H9 (cell line): ENCODE data around the gene THRB. TPM values are rescaled to one million over a fixed set of nuclear protein-coding genes. Genes with fewer than 3 reads are reported as not detected.

Source experiments
- DNase-seq: peaks from one replicate; pipeline ENCODE4 v3.0.0-alpha.2; 2017
- H2AFZ ChIP-seq: one replicate; pipeline ENCODE4 v1.6.1; 2013; ENCODE audit warnings: mild to moderate bottlenecking, low read length, control low read depth, moderate library complexity
- H2AK5ac ChIP-seq: 2 replicates; pipeline ENCODE4 v1.6.1; 2013; ENCODE audit warnings: low read length, control low read depth, mixed read lengths; ENCODE audit not compliant: insufficient read length
- H2BK120ac ChIP-seq: one replicate; pipeline ENCODE4 v1.6.1; 2013; ENCODE audit warnings: low read depth, mild to moderate bottlenecking, low read length, control low read depth, inconsistent platforms; ENCODE audit not compliant: poor library complexity, severe bottlenecking
- H2BK12ac ChIP-seq: 2 replicates; pipeline ENCODE4 v1.6.1; 2013; ENCODE audit warnings: low read length, control low read depth, mixed read lengths, low read depth; ENCODE audit not compliant: insufficient read length
- H2BK15ac ChIP-seq: 2 replicates; pipeline ENCODE4 v1.6.1; 2013; ENCODE audit warnings: low read depth, low read length, control low read depth
- H2BK20ac ChIP-seq: one replicate; pipeline ENCODE4 v1.6.1; 2013; ENCODE audit warnings: low read depth, mild to moderate bottlenecking, low read length, control low read depth, inconsistent platforms; ENCODE audit not compliant: poor library complexity, severe bottlenecking
- H2BK5ac ChIP-seq: 2 replicates; pipeline ENCODE4 v1.6.1; 2013; ENCODE audit warnings: low read length, control low read depth, mixed read lengths; ENCODE audit not compliant: insufficient read length
- H3K14ac ChIP-seq: 2 replicates; pipeline ENCODE4 v1.6.1; 2013; ENCODE audit warnings: low read length, control low read depth; ENCODE audit not compliant: insufficient read depth
- H3K18ac ChIP-seq: 2 replicates; pipeline ENCODE4 v1.6.1; 2013; ENCODE audit warnings: low read depth, mild to moderate bottlenecking, mixed read lengths, low read length, control low read depth; ENCODE audit not compliant: insufficient read length
- H3K23ac ChIP-seq: 2 replicates; pipeline ENCODE4 v1.6.1; 2013; ENCODE audit warnings: low read length, control low read depth, mixed read lengths, low read depth; ENCODE audit not compliant: insufficient read length
- H3K23me2 ChIP-seq: 2 replicates; pipeline ENCODE4 v1.6.1; 2013; ENCODE audit warnings: low read depth, mild to moderate bottlenecking, mixed read lengths, low read length, control low read depth; ENCODE audit not compliant: insufficient read length, poor library complexity, severe bottlenecking
- H3K27ac ChIP-seq: 2 replicates; pipeline ENCODE4 v1.5.1; 2013; ENCODE audit warnings: low read length, control low read depth, mixed read lengths, low read depth; ENCODE audit not compliant: insufficient read length
- H3K27me3 ChIP-seq: 2 replicates; pipeline ENCODE4 v1.6.1; 2013; ENCODE audit warnings: low read length, control low read depth, inconsistent platforms; ENCODE audit not compliant: insufficient read depth
- H3K4ac ChIP-seq: 2 replicates; pipeline ENCODE4 v1.6.1; 2013; ENCODE audit warnings: low read depth, mild to moderate bottlenecking, control low read depth, inconsistent platforms, low read length, moderate library complexity
- H3K4me1 ChIP-seq: 2 replicates; pipeline ENCODE4 v1.6.1; 2013; ENCODE audit warnings: low read length, control low read depth, inconsistent platforms; ENCODE audit not compliant: insufficient read depth
- H3K4me2 ChIP-seq: 2 replicates; pipeline ENCODE4 v1.6.1; 2013; ENCODE audit warnings: low read length, control low read depth, mixed read lengths; ENCODE audit not compliant: insufficient read length, insufficient read depth
- H3K56ac ChIP-seq: 2 replicates; pipeline ENCODE4 v1.6.1; 2013; ENCODE audit warnings: low read depth, mild to moderate bottlenecking, mixed read lengths, low read length, control low read depth; ENCODE audit not compliant: insufficient read length
- H3K79me1 ChIP-seq: 2 replicates; pipeline ENCODE4 v1.6.1; 2013; ENCODE audit warnings: low read depth, mild to moderate bottlenecking, moderate library complexity, low read length, control low read depth, inconsistent platforms; ENCODE audit not compliant: insufficient read depth, poor library complexity, severe bottlenecking
- H3K79me2 ChIP-seq: 2 replicates; pipeline ENCODE4 v1.6.1; 2013; ENCODE audit warnings: low read length, control low read depth, inconsistent platforms; ENCODE audit not compliant: insufficient read depth
- H3K9ac ChIP-seq: 2 replicates; pipeline ENCODE4 v1.6.1; 2013; ENCODE audit warnings: low read length, control low read depth, mixed read lengths; ENCODE audit not compliant: insufficient read length; ENCODE audit errors: extremely low read depth
- H3K9me3 ChIP-seq: one replicate; pipeline ENCODE4 v1.6.1; 2013; ENCODE audit warnings: low read depth, low read length, inconsistent platforms; ENCODE audit not compliant: control insufficient read depth
- H3T11ph ChIP-seq: one replicate; pipeline ENCODE4 v1.6.1; 2013; ENCODE audit warnings: mild to moderate bottlenecking, low read length, control low read depth, inconsistent platforms
- H4K20me1 ChIP-seq: one replicate; pipeline ENCODE4 v1.6.1; 2013; ENCODE audit not compliant: control insufficient read depth, insufficient read length, insufficient read depth
- H4K5ac ChIP-seq: 2 replicates; pipeline ENCODE4 v1.6.1; 2013; ENCODE audit warnings: low read depth, mild to moderate bottlenecking, mixed read lengths, low read length, control low read depth; ENCODE audit not compliant: insufficient read length
- H4K8ac ChIP-seq: replicated peaks from 2 replicates; pipeline ENCODE4 v1.6.1; 2013; ENCODE audit warnings: low read length, control low read depth, mixed read lengths, low read depth; ENCODE audit not compliant: insufficient read length
- H4K91ac ChIP-seq: 2 replicates; pipeline ENCODE4 v1.6.1; 2013; ENCODE audit warnings: low read depth, mild to moderate bottlenecking, moderate library complexity, mixed read lengths, low read length, control low read depth; ENCODE audit not compliant: insufficient read length
- H3K27ac Mint-ChIP-seq, 3 experiments: 2 replicates in 2 of 3; 3 replicates in 1 of 3; pipeline ENCODE4 v1.8.0; 2020 to 2021; ENCODE audit warnings: mixed read lengths in 3 of 3, mild to moderate bottlenecking in 1 of 3, moderate library complexity in 1 of 3
- H3K27me3 Mint-ChIP-seq: 2 replicates; pipeline ENCODE4 v1.8.0; 2021; ENCODE audit warnings: low read depth, mild to moderate bottlenecking, moderate library complexity, mixed read lengths
- H3K36me3 Mint-ChIP-seq, 3 experiments: 2 replicates in 2 of 3; 3 replicates in 1 of 3; pipeline ENCODE4 v1.8.0; 2020 to 2021; ENCODE audit warnings: low read depth in 3 of 3, mixed read lengths in 3 of 3; ENCODE audit not compliant: insufficient read depth in 1 of 3
- H3K4me1 Mint-ChIP-seq, 2 experiments: 2 replicates each; pipeline ENCODE4 v1.8.0; 2020; ENCODE audit warnings: mixed read lengths in 2 of 2
- H3K4me3 Mint-ChIP-seq, 2 experiments: 2 replicates in 1 of 2; 3 replicates in 1 of 2; pipeline ENCODE4 v1.8.0; 2020 to 2021; ENCODE audit warnings: mild to moderate bottlenecking in 2 of 2, mixed read lengths in 2 of 2, moderate library complexity in 1 of 2
- H3K9me3 Mint-ChIP-seq, 2 experiments: 2 replicates in 1 of 2; 3 replicates in 1 of 2; pipeline ENCODE4 v1.8.0; 2020; ENCODE audit warnings: mild to moderate bottlenecking in 2 of 2, mixed read lengths in 2 of 2, moderate library complexity in 1 of 2
- WGBS: extraction: QIAGEN DNeasy Blood & Tissue Kit; methylation state at CpG from one replicate; pipeline ENCODE4 v1.1.7; 2013; ENCODE audit warnings: missing lambda C conversion rate, low lambda C conversion rate, mixed read lengths; ENCODE audit not compliant: insufficient read length; ENCODE audit errors: extremely low coverage; 5-methylcytosine and 5-hydroxymethylcytosine counted together
- total RNA-seq: library from RNA; stranded (reverse); gene quantifications from 2 replicates; pipeline ENCODE4 v1.2.1, GENCODE V29; 2021
- TF ChIP-seq, protein P1 (sequence below): fragments of 200-600 bp; sonication (generic); conservative IDR thresholded peaks from 3 replicates; pipeline ENCODE4 v1.8.0; 2021; ENCODE audit warnings: antibody characterized with exemption, mild to moderate bottlenecking

Gene THRB
- total RNA-seq, 1 experiment from 2014 or later, result 8.6 TPM

DNA sequence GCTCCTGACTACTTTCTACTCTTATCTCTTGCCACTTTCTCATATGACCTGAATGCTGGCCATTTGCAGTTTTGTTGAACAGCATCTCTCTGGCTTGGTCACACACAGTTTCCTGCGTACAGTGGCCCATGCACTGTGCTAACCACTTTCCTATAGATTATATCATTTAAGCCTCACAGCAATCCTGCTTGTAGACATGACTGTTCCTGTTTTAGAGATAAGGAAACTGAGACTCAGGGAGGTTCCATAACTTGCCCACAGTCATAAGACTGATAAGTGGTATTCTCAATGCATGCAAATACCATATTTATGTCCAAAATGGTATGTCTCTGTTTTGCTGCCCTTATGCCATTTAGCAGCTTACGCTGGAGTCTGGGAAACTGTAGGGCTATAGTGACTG lies 320.0 kb downstream of the THRB start:
- Histone ChIP-seq H4K20me1 (no peaks in the 10 kb centered on the region), H2AFZ (no peak overlapping the region), H2BK5ac (no peak overlapping the region), H4K8ac (no peak overlapping the region), H3K9ac (no peak overlapping the region), H3K23me2 (no peaks in the 10 kb centered on the region), H3K27ac (no peak overlapping the region), H3K79me2 (no peaks in the 10 kb centered on the region), H3K23ac (no peak overlapping the region), H3K18ac (no peak overlapping the region), H2BK20ac (no peak overlapping the region), H3K14ac (no peak overlapping the region), H2BK15ac (no peak overlapping the region), H4K91ac (no peak overlapping the region), H3K9me3 (no peaks in the 10 kb centered on the region), H4K5ac (no peak overlapping the region), H3K27me3 (no peaks in the 10 kb centered on the region), H3K4ac (no peak overlapping the region), H3K4me1 (peaks cover 4% of the 10 kb centered on the region; the same call in 1 of the 2 replicates), H2BK12ac (no peak overlapping the region), H3K79me1 (no peaks in the 10 kb centered on the region), H3K4me2 (no peak overlapping the region), H2AK5ac (no peak overlapping the region), H3T11ph (no peak overlapping the region), H2BK120ac (no peak overlapping the region), H3K56ac (no peak overlapping the region)
- Mint-ChIP-seq H3K4me3 (no peak overlapping the region), H3K4me1 (peaks cover 12 to 14% of the 10 kb centered on the region in 2 experiments), H3K27ac (no peak overlapping the region), H3K9me3 (no peaks in the 10 kb centered on the region), H3K36me3 (no peaks in the 10 kb centered on the region), H3K27me3 (no peaks in the 10 kb centered on the region)
- TF ChIP-seq, protein P1, sequence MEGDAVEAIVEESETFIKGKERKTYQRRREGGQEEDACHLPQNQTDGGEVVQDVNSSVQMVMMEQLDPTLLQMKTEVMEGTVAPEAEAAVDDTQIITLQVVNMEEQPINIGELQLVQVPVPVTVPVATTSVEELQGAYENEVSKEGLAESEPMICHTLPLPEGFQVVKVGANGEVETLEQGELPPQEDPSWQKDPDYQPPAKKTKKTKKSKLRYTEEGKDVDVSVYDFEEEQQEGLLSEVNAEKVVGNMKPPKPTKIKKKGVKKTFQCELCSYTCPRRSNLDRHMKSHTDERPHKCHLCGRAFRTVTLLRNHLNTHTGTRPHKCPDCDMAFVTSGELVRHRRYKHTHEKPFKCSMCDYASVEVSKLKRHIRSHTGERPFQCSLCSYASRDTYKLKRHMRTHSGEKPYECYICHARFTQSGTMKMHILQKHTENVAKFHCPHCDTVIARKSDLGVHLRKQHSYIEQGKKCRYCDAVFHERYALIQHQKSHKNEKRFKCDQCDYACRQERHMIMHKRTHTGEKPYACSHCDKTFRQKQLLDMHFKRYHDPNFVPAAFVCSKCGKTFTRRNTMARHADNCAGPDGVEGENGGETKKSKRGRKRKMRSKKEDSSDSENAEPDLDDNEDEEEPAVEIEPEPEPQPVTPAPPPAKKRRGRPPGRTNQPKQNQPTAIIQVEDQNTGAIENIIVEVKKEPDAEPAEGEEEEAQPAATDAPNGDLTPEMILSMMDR, result no peak
- no peak for DNase-seq
- no CpG with 5 or more reads among the region's 2 CpGs for WGBS
